HCT116 (cell line): ENCODE measurements around the gene ITIH5. TPM values are rescaled to one million over a fixed set of nuclear protein-coding genes. Genes with fewer than 3 reads are reported as not detected.

ENCODE experiments used
- ATAC-seq: fragments of 200-7000 bp; cut with Tn5 transposase; 2 replicates; pipeline ENCODE4 v1.9.1; 2020; ENCODE audit warnings: mild to moderate bottlenecking, moderate library complexity
- BruUV-seq: library from RNA; stranded (reverse); fragments of 400-500 nt; replicated peaks from 2 replicates; lab custom pipeline; 2021; lab: Mats Ljungman, UMichigan
- CTCF ChIA-PET: fragments of 300-600 bp; sonication (Branson Sonifier 250); formaldehyde crosslinking; loops from one replicate; lab custom pipeline; 2021; ENCODE audit warnings: antibody characterized with exemption; lab: Charles Lee
- POLR2A ChIA-PET: fragments of 300-600, 350-600 bp; sonication (Branson Sonifier 250); formaldehyde crosslinking; loops from one replicate; lab custom pipeline; 2021; ENCODE audit warnings: antibody characterized with exemption; lab: Charles Lee
- RAD21 ChIA-PET, 2 experiments: fragments of 300-600 bp; sonication (Branson Sonifier 250); formaldehyde crosslinking; loops; one replicate each; lab custom pipeline; 2023; ENCODE audit warnings: low total read pairs in 2 of 2; ENCODE audit not compliant: uncharacterized antibody in 2 of 2, unreplicated experiment in 2 of 2, low non-redundant PET in 1 of 2; lab: Charles Lee
- DNase-seq: peaks from one replicate; pipeline ENCODE4 v3.0.0-alpha.2; 2010; ENCODE audit warnings: low read depth, low spot score
- H2AFZ ChIP-seq: fragments of 200-600 bp; shearing (Covaris generic), sonication (generic); 2 replicates; pipeline ENCODE4 v1.6.1; 2017; ENCODE audit warnings: low read depth, mixed run types, mixed read lengths, antibody characterized with exemption, low read length; ENCODE audit not compliant: poor library complexity, severe bottlenecking
- H3K27ac ChIP-seq: 2 replicates; pipeline ENCODE4 v1.5.1; 2012; ENCODE audit warnings: low read depth, low read length
- H3K27me3 ChIP-seq: fragments of 200-600 bp; sonication (generic); 2 replicates; pipeline ENCODE4 v1.6.1; 2016; ENCODE audit warnings: mixed run types, low read length, mixed read lengths; ENCODE audit not compliant: insufficient read depth
- H3K36me3 ChIP-seq, 2 experiments: fragments of 200-500 bp in 1 of 2; fragments of 200-600 bp in 1 of 2; sonication (Bioruptor generic) in 1 of 2; sonication (generic) in 1 of 2; 2 replicates each; pipeline versions ENCODE4 v1.5.1 to v1.6.1; 2014 to 2016; ENCODE audit warnings: low read length in 2 of 2, inconsistent platforms in 1 of 2, mixed read lengths in 1 of 2, mixed run types in 1 of 2; ENCODE audit not compliant: insufficient read depth in 2 of 2, control insufficient read depth in 1 of 2
- H3K4me1 ChIP-seq, 2 experiments: fragments of 200-600 bp in 1 of 2; sonication (generic) in 1 of 2; 2 replicates each; pipeline versions ENCODE4 v1.5.1 to v1.6.1; 2012 to 2017; ENCODE audit warnings: low read length in 2 of 2, inconsistent platforms in 1 of 2, mild to moderate bottlenecking in 1 of 2, mixed read lengths in 1 of 2, mixed run types in 1 of 2, moderate library complexity in 1 of 2; ENCODE audit not compliant: insufficient read depth in 2 of 2, control insufficient read depth in 1 of 2
- H3K4me2 ChIP-seq: fragments of 200-600 bp; sonication (generic); 2 replicates; pipeline ENCODE4 v1.6.1; 2017; ENCODE audit warnings: mixed run types, low read length, mixed read lengths
- H3K4me3 ChIP-seq, 2 experiments: fragments of 200-600 bp in 1 of 2; sonication (generic) in 1 of 2; replicated peaks in 1 of 2; 2 replicates each; pipeline ENCODE4 v1.5.1; 2011 to 2016; ENCODE audit warnings: low read length in 2 of 2, control low read depth in 1 of 2, low read depth in 1 of 2, mild to moderate bottlenecking in 1 of 2, mixed read lengths in 1 of 2, mixed run types in 1 of 2
- H3K79me2 ChIP-seq: fragments of 200-600 bp; sonication (generic); 2 replicates; pipeline ENCODE4 v1.6.1; 2017; ENCODE audit warnings: mild to moderate bottlenecking, mixed run types, low read length, moderate library complexity, mixed read lengths; ENCODE audit not compliant: insufficient read depth
- H3K9ac ChIP-seq: fragments of 200-600 bp; sonication (generic); 2 replicates; pipeline ENCODE4 v1.6.1; 2016; ENCODE audit warnings: low read length, mixed read lengths
- H3K9me2 ChIP-seq: fragments of 200-600 bp; sonication (generic), shearing (Covaris generic); 2 replicates; pipeline ENCODE4 v1.6.1; 2017; ENCODE audit warnings: mixed run types, mild to moderate bottlenecking, moderate library complexity; ENCODE audit not compliant: insufficient read depth
- H3K9me3 ChIP-seq, 2 experiments: fragments of 200-500 bp in 1 of 2; fragments of 200-600 bp in 1 of 2; sonication (Bioruptor generic) in 1 of 2; sonication (generic) in 1 of 2; 2 replicates each; pipeline ENCODE4 v1.6.1; 2014 to 2017; ENCODE audit warnings: low read length in 2 of 2, mixed read lengths in 2 of 2, inconsistent platforms in 1 of 2, low read depth in 1 of 2, mild to moderate bottlenecking in 1 of 2, mixed run types in 1 of 2, moderate library complexity in 1 of 2; ENCODE audit not compliant: control insufficient read depth in 1 of 2, insufficient read depth in 1 of 2
- H4K20me1 ChIP-seq: fragments of 200-600 bp; sonication (generic), shearing (Covaris generic); 2 replicates; pipeline ENCODE4 v1.6.1; 2017; ENCODE audit warnings: mixed run types, mild to moderate bottlenecking, moderate library complexity; ENCODE audit not compliant: insufficient read depth
- ATF3 ChIP-seq: IDR thresholded peaks from 2 replicates; pipeline ENCODE4 v1.6.1; 2012
- CBX3 ChIP-seq: IDR thresholded peaks from 2 replicates; pipeline ENCODE4 v1.6.1; 2012; ENCODE audit warnings: low read depth
- EGR1 ChIP-seq: IDR thresholded peaks from 2 replicates; pipeline ENCODE4 v1.6.1; 2012; ENCODE audit warnings: low read depth
- ELF1 ChIP-seq: IDR thresholded peaks from 2 replicates; pipeline ENCODE4 v1.6.1; 2012; ENCODE audit warnings: low read depth, borderline replicate concordance
- EZH2 ChIP-seq: fragments of 200-600 bp; sonication (generic); IDR thresholded peaks from 2 replicates; pipeline ENCODE4 v1.6.1; 2017; ENCODE audit warnings: antibody characterized with exemption, mixed run types
- EZH2phosphoT487 ChIP-seq: fragments of 200-600 bp; IDR thresholded peaks from 2 replicates; pipeline ENCODE4 v1.6.1; 2018; ENCODE audit warnings: antibody characterized with exemption, borderline replicate concordance
- FOSL1 ChIP-seq: IDR thresholded peaks from 2 replicates; pipeline ENCODE4 v1.6.1; 2012; ENCODE audit warnings: low read depth
- POLR2A ChIP-seq: IDR thresholded peaks from 2 replicates; pipeline ENCODE4 v1.7.0; 2011; ENCODE audit warnings: borderline replicate concordance; ENCODE audit not compliant: insufficient read depth, insufficient read length; ENCODE audit errors: extremely low read depth
- POLR2AphosphoS5 ChIP-seq: IDR thresholded peaks from 2 replicates; pipeline ENCODE4 v1.6.1; 2011; ENCODE audit warnings: mild to moderate bottlenecking, low read depth, low read length, moderate library complexity
- RAD21 ChIP-seq: IDR thresholded peaks from 2 replicates; pipeline ENCODE4 v1.6.1; 2012; ENCODE audit warnings: low read depth, mild to moderate bottlenecking
- REST ChIP-seq: IDR thresholded peaks from 2 replicates; pipeline ENCODE4 v1.6.1; 2012; ENCODE audit warnings: low read depth
- SP1 ChIP-seq: IDR thresholded peaks from 2 replicates; pipeline ENCODE4 v1.6.1; 2012; ENCODE audit warnings: low read depth
- TCF7L2 ChIP-seq: IDR thresholded peaks from 2 replicates; pipeline ENCODE4 v1.7.0; 2011; ENCODE audit warnings: borderline replicate concordance, inconsistent platforms; ENCODE audit not compliant: insufficient read depth, insufficient read length; ENCODE audit errors: extremely low read depth
- YY1 ChIP-seq: IDR thresholded peaks from 2 replicates; pipeline ENCODE4 v1.6.1; 2011; ENCODE audit warnings: low read length, low read depth, moderate library complexity, mild to moderate bottlenecking; ENCODE audit not compliant: insufficient replicate concordance; ENCODE audit errors: extremely low read depth
- ZFX ChIP-seq: fragments of 450-650 bp; IDR thresholded peaks from 2 replicates; pipeline ENCODE4 v1.6.1; 2017
- ZNF274 ChIP-seq: fragments of 200-500 bp; sonication (Bioruptor generic); IDR thresholded peaks from 2 replicates; pipeline ENCODE4 v1.6.1; 2014; ENCODE audit warnings: mild to moderate bottlenecking, low read depth, low read length, inconsistent platforms
- intact Hi-C: fragments of 100-400 bp; cut with micrococcal nuclease; formaldehyde crosslinking; loops from 2 replicates; pipeline ENCODE4 v1.10.0; 2022
- total RNA-seq: library from RNA; stranded (reverse); gene quantifications from one replicate; pipeline ENCODE4 v1.2.1, GENCODE V29; 2021; ENCODE audit not compliant: unreplicated experiment

Gene ITIH5
- total RNA-seq, 1 experiment from 2014 or later: not detected

DNA sequence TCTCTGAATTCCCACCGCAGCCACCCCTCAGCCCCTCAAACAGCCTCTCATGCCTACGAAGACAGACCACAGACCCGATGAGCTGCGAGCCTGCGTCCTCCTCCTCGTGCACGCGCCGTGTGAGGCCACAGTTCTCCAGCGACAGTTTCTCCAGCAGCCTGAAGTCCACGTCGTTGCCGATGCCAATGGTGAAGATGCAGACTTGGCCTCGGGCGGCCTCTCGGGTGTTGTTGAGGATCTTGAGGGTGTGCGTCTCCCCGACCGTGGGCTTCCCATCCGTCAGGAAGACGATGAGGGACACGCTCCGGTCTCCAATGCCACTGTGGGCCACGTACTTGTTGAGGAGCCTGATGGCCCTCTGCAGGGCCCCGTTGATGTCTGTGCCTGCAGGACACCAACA is 87.1 kb downstream of the ITIH5 start:
- no peak overlapping the region for H3K4me2 ChIP-seq
- no peaks in the 10 kb centered on the region for H3K79me2 ChIP-seq
- no peak for ATAC-seq
- no peaks in the 10 kb centered on the region for H4K20me1 ChIP-seq
- H3K9ac ChIP-seq: no peak overlapping the region
- H3K27me3 ChIP-seq: peaks cover 33% of the 10 kb centered on the region
- no peaks in the 10 kb centered on the region for H3K9me3 ChIP-seq
- H3K4me3 ChIP-seq: no peak overlapping the region
- BruUV-seq: no TSS peak
- no peaks in the 10 kb centered on the region for H3K36me3 ChIP-seq
- POLR2A ChIA-PET: no interaction called here
- CTCF ChIA-PET: no interaction called here
- no peak for DNase-seq
- no peaks in the 10 kb centered on the region for H3K4me1 ChIP-seq
- no peak for TF ChIP-seq EZH2
- no peak for TF ChIP-seq SP1
- TF ChIP-seq ZFX: no peak
- TF ChIP-seq EGR1: no peak
- TF ChIP-seq ZNF274: no peak
- no peak for TF ChIP-seq REST
- no peak for TF ChIP-seq RAD21
- TF ChIP-seq ELF1: no peak
- no peak for TF ChIP-seq EZH2phosphoT487
- no peak for TF ChIP-seq POLR2AphosphoS5
- TF ChIP-seq ATF3: no peak
- TF ChIP-seq FOSL1: no peak
- no peak for TF ChIP-seq POLR2A
- no peak for TF ChIP-seq CBX3
- TF ChIP-seq YY1: no peak
- TF ChIP-seq TCF7L2: no peak
- no peaks in the 10 kb centered on the region for H3K9me2 ChIP-seq
- no peak overlapping the region for H2AFZ ChIP-seq
- H3K27ac ChIP-seq: no peak overlapping the region
- RAD21 ChIA-PET: no interaction called here
- intact Hi-C loops: no loop called here
